Liver (tissue), 3 donors: ENCODE measurements around the gene PBLD.

ENCODE experiments used
- EGR1 ChIP-seq, 2 donors: IDR thresholded peaks; 2 replicates each; pipeline ENCODE4 v1.6.1; 2016 to 2018; ENCODE audit warnings: antibody characterized with exemption in 2 of 2, low read depth in 2 of 2
- HNF4A ChIP-seq, 2 donors: conservative IDR thresholded peaks; 2 replicates each; pipeline ENCODE4 v1.6.1; 2016; ENCODE audit warnings: antibody characterized with exemption in 2 of 2, mild to moderate bottlenecking in 2 of 2
- JUND ChIP-seq, 2 donors: IDR thresholded peaks; 2 replicates each; pipeline ENCODE4 v1.6.1; 2016; ENCODE audit warnings: antibody characterized with exemption in 2 of 2
- MAX ChIP-seq: IDR thresholded peaks from 2 replicates; pipeline ENCODE4 v1.6.1; 2016; ENCODE audit warnings: antibody characterized with exemption
- REST ChIP-seq: IDR thresholded peaks from 2 replicates; pipeline ENCODE4 v1.6.1; 2016; ENCODE audit warnings: antibody characterized with exemption, mild to moderate bottlenecking
- RXRA ChIP-seq, 2 donors: IDR thresholded peaks; 2 replicates each; pipeline ENCODE4 v1.6.1; 2017 to 2018; ENCODE audit warnings: antibody characterized with exemption in 2 of 2, mild to moderate bottlenecking in 1 of 2
- SP1 ChIP-seq: IDR thresholded peaks from 2 replicates; pipeline ENCODE4 v1.6.1; 2018; ENCODE audit warnings: antibody characterized with exemption, mild to moderate bottlenecking
- TAF1 ChIP-seq: conservative IDR thresholded peaks from 2 replicates; pipeline ENCODE4 v1.6.1; 2016; ENCODE audit warnings: antibody characterized with exemption, mild to moderate bottlenecking
- YY1 ChIP-seq: IDR thresholded peaks from 2 replicates; pipeline ENCODE4 v1.6.1; 2016; ENCODE audit warnings: antibody characterized with exemption, mild to moderate bottlenecking
- TF ChIP-seq, protein P1 (sequence below): fragments of 150-350 bp; IDR thresholded peaks from 2 replicates; pipeline ENCODE4 v1.5.1; 2017; ENCODE audit warnings: improper control_type of control experiment, low read depth, low read length; ENCODE audit not compliant: missing input control
- TF ChIP-seq, protein P2 (sequence below): IDR thresholded peaks from 2 replicates; pipeline ENCODE4 v1.6.1; 2016; ENCODE audit warnings: antibody characterized with exemption
- donor health status: healthy.
- donor health status: healthy.

- TF ChIP-seq SP1 (no peak), HNF4A (conservative IDR thresholded peaks at IDR 0.05) (no peak), JUND (IDR thresholded peaks at IDR 0.05) (no peak), TAF1 (no peak), YY1 (no peak), MAX (no peak), EGR1 (IDR thresholded peaks at IDR 0.05; ENCODE audit: low read depth in 2 of 2) (no peak), RXRA (IDR thresholded peaks at IDR 0.05) (no peak), REST (no peak)
- TF ChIP-seq, protein P1, sequence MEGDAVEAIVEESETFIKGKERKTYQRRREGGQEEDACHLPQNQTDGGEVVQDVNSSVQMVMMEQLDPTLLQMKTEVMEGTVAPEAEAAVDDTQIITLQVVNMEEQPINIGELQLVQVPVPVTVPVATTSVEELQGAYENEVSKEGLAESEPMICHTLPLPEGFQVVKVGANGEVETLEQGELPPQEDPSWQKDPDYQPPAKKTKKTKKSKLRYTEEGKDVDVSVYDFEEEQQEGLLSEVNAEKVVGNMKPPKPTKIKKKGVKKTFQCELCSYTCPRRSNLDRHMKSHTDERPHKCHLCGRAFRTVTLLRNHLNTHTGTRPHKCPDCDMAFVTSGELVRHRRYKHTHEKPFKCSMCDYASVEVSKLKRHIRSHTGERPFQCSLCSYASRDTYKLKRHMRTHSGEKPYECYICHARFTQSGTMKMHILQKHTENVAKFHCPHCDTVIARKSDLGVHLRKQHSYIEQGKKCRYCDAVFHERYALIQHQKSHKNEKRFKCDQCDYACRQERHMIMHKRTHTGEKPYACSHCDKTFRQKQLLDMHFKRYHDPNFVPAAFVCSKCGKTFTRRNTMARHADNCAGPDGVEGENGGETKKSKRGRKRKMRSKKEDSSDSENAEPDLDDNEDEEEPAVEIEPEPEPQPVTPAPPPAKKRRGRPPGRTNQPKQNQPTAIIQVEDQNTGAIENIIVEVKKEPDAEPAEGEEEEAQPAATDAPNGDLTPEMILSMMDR, result no peak
- TF ChIP-seq, protein P2, sequence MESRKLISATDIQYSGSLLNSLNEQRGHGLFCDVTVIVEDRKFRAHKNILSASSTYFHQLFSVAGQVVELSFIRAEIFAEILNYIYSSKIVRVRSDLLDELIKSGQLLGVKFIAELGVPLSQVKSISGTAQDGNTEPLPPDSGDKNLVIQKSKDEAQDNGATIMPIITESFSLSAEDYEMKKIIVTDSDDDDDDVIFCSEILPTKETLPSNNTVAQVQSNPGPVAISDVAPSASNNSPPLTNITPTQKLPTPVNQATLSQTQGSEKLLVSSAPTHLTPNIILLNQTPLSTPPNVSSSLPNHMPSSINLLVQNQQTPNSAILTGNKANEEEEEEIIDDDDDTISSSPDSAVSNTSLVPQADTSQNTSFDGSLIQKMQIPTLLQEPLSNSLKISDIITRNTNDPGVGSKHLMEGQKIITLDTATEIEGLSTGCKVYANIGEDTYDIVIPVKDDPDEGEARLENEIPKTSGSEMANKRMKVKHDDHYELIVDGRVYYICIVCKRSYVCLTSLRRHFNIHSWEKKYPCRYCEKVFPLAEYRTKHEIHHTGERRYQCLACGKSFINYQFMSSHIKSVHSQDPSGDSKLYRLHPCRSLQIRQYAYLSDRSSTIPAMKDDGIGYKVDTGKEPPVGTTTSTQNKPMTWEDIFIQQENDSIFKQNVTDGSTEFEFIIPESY, result no peak
Measured at GRCh38 chr10:68371604-68372003, 38.9 kb upstream of the PBLD start.
